GM04504 (cell line): ENCODE data around the gene FAM114A1.

Experiments used
- DNase-seq: peaks from one replicate; pipeline ENCODE4 v3.0.0-alpha.2; 2012; ENCODE audit warnings: low read depth

FAM114A1 gene

DNA sequence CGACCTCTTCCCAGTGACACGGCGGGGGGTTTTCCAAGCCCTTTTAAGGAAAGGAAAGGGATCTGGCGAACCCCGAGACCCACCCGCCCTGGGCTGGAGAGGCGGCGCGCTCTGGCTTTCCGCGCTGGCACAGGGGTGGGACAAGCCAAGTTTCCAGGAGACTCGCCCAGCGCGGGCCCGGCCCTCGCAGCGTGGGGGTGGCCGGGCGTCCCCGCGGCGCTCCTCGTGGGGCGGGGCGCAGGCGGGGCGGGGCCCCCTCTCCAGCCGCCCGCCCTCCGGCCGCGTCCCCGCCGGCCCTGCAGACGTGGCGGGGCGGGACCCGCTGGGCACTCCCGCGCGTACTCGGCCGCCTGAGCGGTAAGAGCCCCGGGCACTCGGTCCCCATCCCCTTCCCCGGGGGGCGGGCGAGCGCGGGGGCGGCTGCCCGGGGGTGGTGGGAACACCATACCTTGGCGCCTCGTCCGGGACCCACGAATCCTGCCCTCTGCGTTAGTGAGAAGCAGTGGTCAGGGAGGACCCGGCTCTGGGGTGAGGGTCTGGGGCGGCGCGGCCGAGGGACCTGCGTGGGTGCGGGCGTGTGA is at the start of gene FAM114A1:
Gene FAM114A1 (plus strand): TSS at position 329 of the 581 bp plus-strand sequence. CDS start 10,273 bp downstream, outside the sequence.
- DNase-seq: peak; percentile 74

DNA sequence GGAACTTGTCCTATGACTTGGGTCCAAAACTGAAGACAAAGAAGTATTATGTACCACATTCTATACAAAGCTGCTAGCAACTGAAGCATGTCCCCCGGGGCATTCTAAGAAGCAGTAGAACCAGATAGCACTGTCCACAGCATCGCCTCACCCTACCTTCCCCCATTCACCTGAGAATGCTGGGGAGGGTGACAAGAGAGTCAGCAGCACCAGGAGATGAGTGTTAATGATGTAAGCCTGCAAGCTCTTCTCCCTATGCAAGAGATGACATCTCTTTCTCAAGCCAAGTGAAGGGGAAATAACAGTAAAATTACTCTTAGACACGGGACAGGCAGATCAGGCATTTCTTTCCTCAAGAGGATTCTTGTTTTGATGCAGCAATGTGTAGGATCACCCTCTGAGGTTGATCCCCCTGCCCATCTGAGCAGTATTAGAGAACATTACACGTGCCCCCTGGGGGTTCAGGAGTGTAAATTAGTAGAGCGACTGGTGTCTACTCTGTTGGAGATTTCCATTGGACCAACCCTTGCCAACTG is 49.1 kb upstream of the FAM114A1 start:
- DNase-seq: no peak

DNA sequence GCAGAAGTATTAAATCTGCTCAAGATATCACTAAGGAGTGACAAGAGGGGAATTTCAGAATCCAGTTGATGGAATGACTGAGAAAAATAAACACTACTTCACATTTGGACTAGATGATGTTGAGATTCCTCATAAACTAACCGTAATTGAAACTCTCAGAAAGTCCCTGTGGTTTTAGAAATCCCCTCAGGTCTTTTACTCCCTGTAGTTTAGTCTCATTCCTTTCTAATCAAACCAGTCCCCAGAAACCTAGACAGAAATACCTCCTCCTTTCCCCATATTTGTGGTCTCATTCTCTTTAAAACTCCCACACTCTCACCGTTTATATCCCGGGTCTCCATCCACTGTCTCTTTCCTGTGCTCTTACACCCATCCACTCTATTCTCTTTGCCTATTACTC is 48.0 kb upstream of the FAM114A1 start:
- no peak for DNase-seq

GRCh38 chr4:38820329-38821061 is 47.1 kb upstream of the FAM114A1 start:
- DNase-seq: no peak

GRCh38 chr4:38821739-38822138 is 45.9 kb upstream of the FAM114A1 start:
- no peak for DNase-seq

DNA sequence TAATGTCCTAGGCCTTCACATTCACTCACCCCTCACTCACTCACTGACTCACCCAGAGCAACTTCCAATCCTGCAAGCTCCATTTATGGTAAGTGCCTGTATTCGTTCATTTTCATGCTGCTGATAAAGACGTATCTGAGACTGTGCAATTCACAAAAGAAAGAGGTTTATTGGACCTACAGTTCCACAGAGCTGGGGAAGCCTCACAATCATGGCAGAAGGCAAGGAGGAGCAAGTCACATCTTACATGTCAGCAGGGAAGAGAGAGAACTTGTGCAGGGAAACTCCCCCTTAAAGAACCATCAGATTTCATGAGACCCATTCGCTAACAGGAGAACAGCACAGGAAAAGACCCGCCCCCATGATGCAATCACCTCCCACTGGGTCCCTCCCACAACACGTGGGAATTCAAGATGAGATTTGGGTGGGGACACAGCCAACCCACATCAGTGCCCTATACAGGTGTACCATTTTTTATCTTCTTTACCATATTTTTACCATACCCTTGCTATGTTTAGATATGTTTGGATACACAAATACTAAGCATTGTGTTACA is 44.8 kb upstream of the FAM114A1 start:
- no peak for DNase-seq

- no peak for DNase-seq
Observed at GRCh38 chr4:38823766-38824165, 43.8 kb upstream of the FAM114A1 start.

GRCh38 chr4:38829237-38829636 is 38.4 kb upstream of the FAM114A1 start:
- DNase-seq: no peak

- DNase-seq: no peak
Observed at GRCh38 chr4:38831653-38832052, 36.0 kb upstream of the FAM114A1 start.

GRCh38 chr4:38832206-38832605 is 35.4 kb upstream of the FAM114A1 start:
- DNase-seq: no peak

- DNase-seq: no peak
Observed at GRCh38 chr4:38832624-38833528, 34.7 kb upstream of the FAM114A1 start.

DNA sequence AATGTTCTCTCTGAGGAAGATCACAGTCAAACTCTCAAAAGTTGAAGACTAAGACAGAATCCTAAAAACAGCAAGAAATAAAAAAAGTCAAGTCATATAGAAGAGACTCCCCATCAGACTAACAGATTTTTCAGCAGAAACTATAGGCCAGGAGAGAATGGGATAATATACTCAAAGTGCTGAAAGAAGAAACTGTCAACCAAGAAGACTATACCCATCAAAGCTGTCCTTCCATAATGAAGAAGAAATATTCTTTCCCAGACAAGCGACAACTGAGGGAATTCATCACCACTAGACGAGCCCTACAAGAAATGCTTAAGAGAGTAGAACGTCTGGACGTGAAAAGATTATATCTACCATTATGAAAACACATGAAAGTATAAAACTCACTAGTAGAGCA is 33.0 kb upstream of the FAM114A1 start:
- no peak for DNase-seq

DNA sequence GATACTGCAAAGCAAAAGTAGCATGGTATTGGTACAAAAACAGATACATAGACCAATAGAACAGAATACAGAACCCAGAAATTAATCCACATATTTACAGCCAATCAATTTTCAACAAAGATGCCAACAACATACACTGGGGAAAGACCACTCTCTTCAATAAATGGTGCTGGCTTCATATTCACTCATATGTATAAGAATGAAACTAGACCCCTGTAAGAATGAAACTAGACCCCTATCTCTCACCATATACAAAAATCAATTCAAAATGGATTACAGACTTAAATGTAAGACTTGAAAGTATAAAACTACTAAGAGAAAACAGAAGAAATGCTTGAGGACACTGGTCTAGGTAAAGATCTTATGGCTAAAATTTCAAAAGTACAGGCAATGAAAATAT is 30.3 kb upstream of the FAM114A1 start:
- no peak for DNase-seq

DNA sequence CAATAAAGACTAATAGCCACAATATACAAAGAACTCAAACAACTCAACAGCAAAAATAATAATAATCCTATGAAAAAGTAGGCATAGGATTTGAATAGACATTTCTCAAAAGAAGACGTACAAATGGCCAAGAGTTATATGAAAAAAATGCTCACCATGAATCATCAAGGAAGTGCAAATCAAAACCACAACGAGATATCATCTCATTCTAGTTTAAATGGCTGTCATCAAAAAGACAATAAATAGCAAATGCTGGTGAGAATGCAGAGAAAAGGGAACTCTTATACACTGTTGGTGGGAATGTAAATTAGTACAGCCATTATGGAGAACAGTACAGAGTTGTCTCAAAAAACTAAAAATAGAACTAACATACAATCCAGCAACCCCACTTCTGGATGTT is 29.8 kb upstream of the FAM114A1 start:
- DNase-seq: no peak

DNA sequence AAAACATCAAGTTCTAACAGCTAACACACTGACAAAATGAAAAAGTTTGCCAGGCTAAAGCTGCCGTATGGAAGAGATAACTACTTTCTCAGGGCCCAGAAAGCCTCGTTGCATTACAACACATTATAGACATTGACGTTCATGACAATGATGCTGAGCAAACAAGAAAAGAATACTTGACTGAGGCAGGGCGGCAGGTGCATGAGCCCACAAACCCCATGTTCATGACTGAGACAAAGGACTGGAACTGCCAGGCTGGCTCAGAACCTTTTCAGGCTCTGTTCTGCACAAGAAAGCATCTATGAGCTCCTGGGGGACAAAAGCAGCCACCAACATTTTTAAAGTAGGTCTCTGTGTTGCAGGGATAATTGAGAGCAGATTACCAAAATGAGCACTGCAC is 24.6 kb upstream of the FAM114A1 start:
- DNase-seq: no peak

DNA sequence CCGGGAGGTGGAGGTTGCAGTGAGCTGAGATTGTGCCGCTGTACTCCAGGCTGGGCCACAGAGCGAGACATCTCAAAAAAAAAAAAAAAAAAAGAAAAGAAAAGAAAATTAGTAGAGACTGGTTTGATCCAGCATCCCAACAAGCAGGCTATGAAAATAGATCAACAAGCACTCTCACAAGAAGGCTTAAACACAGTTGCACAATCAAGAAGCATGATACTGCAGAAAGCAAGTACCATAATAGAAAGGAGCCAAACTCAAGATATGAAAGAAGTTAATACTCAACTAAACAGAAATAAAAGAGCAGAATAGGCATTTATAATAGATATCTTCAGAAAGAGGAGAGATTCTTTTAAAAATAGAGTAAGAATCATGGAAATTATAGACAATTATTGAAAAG is 21.6 kb upstream of the FAM114A1 start:
- DNase-seq: no peak

GRCh38 chr4:38855466-38855865 is 12.1 kb upstream of the FAM114A1 start:
- DNase-seq: no peak

GRCh38 chr4:38856046-38856445 is 11.6 kb upstream of the FAM114A1 start:
- no peak for DNase-seq

GRCh38 chr4:38856524-38857337 is 10.9 kb upstream of the FAM114A1 start, which contains the start of gene TLR6:
Gene TLR6 (minus strand): TSS chr4:38856817. CDS start chr4:38829473, 27,344 bp downstream.
- DNase-seq: no peak

GRCh38 chr4:38857354-38858096 is 10.1 kb upstream of the FAM114A1 start:
- peak; percentile 64 for DNase-seq

DNA sequence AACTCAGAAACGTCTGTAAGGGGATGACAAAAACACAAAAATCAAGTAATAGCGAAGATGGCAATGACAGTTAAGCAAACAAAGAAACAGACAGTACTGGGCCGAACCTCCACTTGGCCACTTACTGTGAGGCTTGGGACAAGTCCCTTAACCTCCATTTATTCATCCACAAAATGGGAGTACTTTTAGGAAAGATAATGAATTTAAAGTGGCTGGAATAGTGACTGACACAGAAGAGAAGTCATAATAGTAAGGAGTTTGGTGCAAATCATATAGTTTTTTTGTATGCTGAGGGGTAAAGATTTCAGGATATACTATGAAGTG is 9.5 kb upstream of the FAM114A1 start:
- DNase-seq: no peak
